Measurements from ENCODE around the gene SPATA6. TPM values are rescaled to one million over a fixed set of nuclear protein-coding genes. Genes with fewer than 3 reads are reported as not detected.

SPATA6 gene
- total and polyA plus RNA-seq, 2 donors: 10.4 to 63.2 TPM

GRCh38 chr1:48246727-48247126, 225.3 kb downstream of the SPATA6 start:
- no peaks in the 10 kb centered on the region for H3K36me3 ChIP-seq (ENCODE audit: insufficient read depth)
- H3K4me1 ChIP-seq (ENCODE audit: insufficient read depth): no peaks in the 10 kb centered on the region
- 75% methylated on average over 1 of the region's 1 CpG for WGBS
- no peak for DNase-seq (ENCODE audit: extremely low spot score)
- no peak overlapping the region for H3K4me3 ChIP-seq (ENCODE audit: low read depth, low read length)
- no peak overlapping the region for H3K27ac ChIP-seq (ENCODE audit: low read depth)

Small RNA genes within 50 kb of the gene (small RNA-seq; reads per million reads assigned to genes)
- not detected for gene RNU4-61P
- not detected for gene RNU6-723P

Other genes with a start within 250 kb of the SPATA6 start
- 0.16 TPM for gene SLC5A9, start 249.5 kb downstream of the SPATA6 start, total RNA-seq
- gene SLC5A9, start 249.5 kb downstream of the SPATA6 start, polyA plus RNA-seq: 0.27 TPM

Measured in urinary bladder (tissue), 4 donors.